ENCODE data around the gene TMEM30A. TPM values are rescaled to one million over a fixed set of nuclear protein-coding genes. Genes with fewer than 3 reads are reported as not detected.

Gene TMEM30A
- total RNA-seq, 1 donor from 2014 or later, result 67.2 TPM

DNA sequence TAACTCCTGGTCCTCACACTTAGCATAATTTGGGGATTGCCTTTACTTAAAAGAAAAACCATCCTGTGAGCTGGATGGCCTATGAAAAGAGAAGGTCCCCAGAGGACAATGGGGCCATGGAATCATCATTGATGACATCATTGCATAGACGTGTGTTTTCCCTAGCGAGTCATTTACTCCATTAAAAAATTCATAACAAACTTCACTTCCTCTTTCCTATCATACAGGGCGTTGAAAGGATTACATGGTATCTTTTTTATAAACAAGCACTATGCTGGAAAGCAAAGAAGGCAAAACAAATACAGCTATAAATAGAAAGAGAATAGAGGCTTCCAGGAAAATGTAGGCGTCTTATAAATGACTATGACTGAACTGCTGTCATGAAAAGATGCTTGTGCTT is 67.4 kb downstream of the TMEM30A start:
- H3K36me3 Mint-ChIP-seq (ENCODE audit: low read depth), result no peaks in the 10 kb centered on the region
- peak overlapping the region; percentile 32 for H3K27ac Mint-ChIP-seq
- H3K9me3 Mint-ChIP-seq, result no peaks in the 10 kb centered on the region
- H3K27me3 Mint-ChIP-seq (ENCODE audit: insufficient read depth), result peaks cover 10% of the 10 kb centered on the region
- intact Hi-C loops (cut with micrococcal nuclease), result loop anchor here (1.0 kb wide), 2 partner anchors 26 to 67 kb away; partner anchors contain the start of genes COX7A2 and TMEM30A
- H3K4me3 Mint-ChIP-seq, result peak overlapping the region; percentile 31
- DNase-seq (ENCODE audit: low spot score), result no peak
- peaks cover 18% of the 10 kb centered on the region for H3K4me1 Mint-ChIP-seq (ENCODE audit: low read depth)

- H3K27me3 Mint-ChIP-seq (ENCODE audit: insufficient read depth), result peaks cover 15% of the 10 kb centered on the region
- H3K36me3 Mint-ChIP-seq (ENCODE audit: low read depth), result no peaks in the 10 kb centered on the region
- no peak overlapping the region for H3K27ac Mint-ChIP-seq
- intact Hi-C loops (cut with micrococcal nuclease), result no loop called here
- DNase-seq (ENCODE audit: low spot score), result no peak
- H3K4me3 Mint-ChIP-seq, result no peak overlapping the region
- H3K4me1 Mint-ChIP-seq (ENCODE audit: low read depth), result peaks cover 23% of the 10 kb centered on the region
- H3K9me3 Mint-ChIP-seq, result no peaks in the 10 kb centered on the region
These were observed 69.3 kb downstream of the TMEM30A start for GRCh38 chr6:75215291-75215690.

GRCh38 chr6:75213732-75214131 is 70.9 kb downstream of the TMEM30A start:
- H3K4me1 Mint-ChIP-seq (ENCODE audit: low read depth), result peaks cover 28% of the 10 kb centered on the region
- no peak for DNase-seq (ENCODE audit: low spot score)
- intact Hi-C loops (cut with micrococcal nuclease), result loop anchor here (5.0 kb wide), 1 partner anchor 1536 kb away; no protein-coding TSS in a partner anchor
- no peak overlapping the region for H3K4me3 Mint-ChIP-seq
- H3K27ac Mint-ChIP-seq, result no peak overlapping the region
- H3K9me3 Mint-ChIP-seq, result no peaks in the 10 kb centered on the region
- no peaks in the 10 kb centered on the region for H3K36me3 Mint-ChIP-seq (ENCODE audit: low read depth)
- peaks cover 20% of the 10 kb centered on the region for H3K27me3 Mint-ChIP-seq (ENCODE audit: insufficient read depth)

- H3K4me3 Mint-ChIP-seq, result no peak overlapping the region
- H3K27me3 Mint-ChIP-seq (ENCODE audit: insufficient read depth), result peaks cover 26% of the 10 kb centered on the region
- H3K27ac Mint-ChIP-seq, result no peak overlapping the region
- no peaks in the 10 kb centered on the region for H3K36me3 Mint-ChIP-seq (ENCODE audit: low read depth)
- intact Hi-C loops (cut with micrococcal nuclease), result loop anchor here (5.0 kb wide), 1 partner anchor 1536 kb away; no protein-coding TSS in a partner anchor
- H3K4me1 Mint-ChIP-seq (ENCODE audit: low read depth), result peaks cover 32% of the 10 kb centered on the region
- H3K9me3 Mint-ChIP-seq, result no peaks in the 10 kb centered on the region
- no peak for DNase-seq (ENCODE audit: low spot score)
These were observed 71.5 kb downstream of the TMEM30A start for GRCh38 chr6:75213112-75213511.

DNA sequence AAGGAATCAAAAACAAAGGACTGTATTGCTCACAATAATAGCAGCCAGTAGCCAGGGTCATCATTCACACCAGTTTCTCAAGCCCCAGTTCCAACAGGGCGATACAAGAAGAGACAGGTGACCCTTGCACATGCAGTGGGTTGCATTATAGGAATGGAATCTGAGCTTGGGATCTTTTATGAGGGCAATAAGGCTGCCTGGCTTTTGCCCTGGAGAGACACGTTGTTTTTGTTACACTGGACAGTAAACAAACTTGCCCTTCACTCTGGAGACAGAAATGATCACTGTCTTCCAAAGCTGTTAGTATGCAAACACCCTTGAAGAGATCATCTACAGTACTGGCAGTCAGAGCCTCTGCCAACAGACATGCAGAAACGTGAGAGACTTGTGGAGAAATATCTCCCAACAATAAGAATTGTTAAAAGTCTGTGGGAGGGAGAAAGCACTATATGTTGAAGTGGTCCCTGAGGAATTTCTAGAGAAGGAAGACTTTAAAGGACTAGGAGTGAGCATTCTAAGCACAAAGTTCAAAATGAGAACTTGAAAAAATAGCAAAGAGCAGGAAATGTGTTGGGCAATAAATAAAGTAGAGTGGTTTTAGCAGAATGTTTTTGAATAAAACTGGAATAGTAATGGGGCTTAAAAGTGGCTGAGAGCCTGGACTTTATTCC is 72.5 kb downstream of the TMEM30A start:
- DNase-seq (ENCODE audit: low spot score), result no peak
- Mint-ChIP-seq H3K36me3 (ENCODE audit: low read depth) (peaks cover 2% of the 10 kb centered on the region), H3K27me3 (ENCODE audit: insufficient read depth) (peaks cover 36% of the 10 kb centered on the region), H3K4me3 (no peak overlapping the region), H3K27ac (no peak overlapping the region), H3K9me3 (no peaks in the 10 kb centered on the region), H3K4me1 (ENCODE audit: low read depth) (peaks cover 32% of the 10 kb centered on the region)
- intact Hi-C loops (cut with micrococcal nuclease), result loop anchor here (1.0 to 5.0 kb wide), 5 partner anchors 314 to 1535 kb away; no protein-coding TSS in a partner anchor

- no peak overlapping the region for H3K27ac Mint-ChIP-seq
- H3K9me3 Mint-ChIP-seq, result no peaks in the 10 kb centered on the region
- DNase-seq (ENCODE audit: low spot score), result no peak
- intact Hi-C loops (cut with micrococcal nuclease), result loop anchor here (1.0 to 5.0 kb wide), 5 partner anchors 315 to 1534 kb away; no protein-coding TSS in a partner anchor
- peaks cover 45% of the 10 kb centered on the region for H3K27me3 Mint-ChIP-seq (ENCODE audit: insufficient read depth)
- H3K4me3 Mint-ChIP-seq, result no peak overlapping the region
- peaks cover 2% of the 10 kb centered on the region for H3K36me3 Mint-ChIP-seq (ENCODE audit: low read depth)
- peaks cover 40% of the 10 kb centered on the region for H3K4me1 Mint-ChIP-seq (ENCODE audit: low read depth)
These were observed 73.5 kb downstream of the TMEM30A start for GRCh38 chr6:75210885-75211739.

- intact Hi-C loops (cut with micrococcal nuclease), result loop anchor here (1.0 to 10.0 kb wide), 3 partner anchors 454 to 1239 kb away; no protein-coding TSS in a partner anchor
- peaks cover 61% of the 10 kb centered on the region for H3K27me3 Mint-ChIP-seq (ENCODE audit: insufficient read depth)
- peaks cover 2% of the 10 kb centered on the region for H3K36me3 Mint-ChIP-seq (ENCODE audit: low read depth)
- H3K9me3 Mint-ChIP-seq, result no peaks in the 10 kb centered on the region
- H3K4me3 Mint-ChIP-seq, result no peak overlapping the region
- peaks cover 55% of the 10 kb centered on the region for H3K4me1 Mint-ChIP-seq (ENCODE audit: low read depth)
- H3K27ac Mint-ChIP-seq, result no peak overlapping the region
- DNase-seq (ENCODE audit: low spot score), result no peak
These were observed 75.3 kb downstream of the TMEM30A start for GRCh38 chr6:75209184-75209723.

DNA sequence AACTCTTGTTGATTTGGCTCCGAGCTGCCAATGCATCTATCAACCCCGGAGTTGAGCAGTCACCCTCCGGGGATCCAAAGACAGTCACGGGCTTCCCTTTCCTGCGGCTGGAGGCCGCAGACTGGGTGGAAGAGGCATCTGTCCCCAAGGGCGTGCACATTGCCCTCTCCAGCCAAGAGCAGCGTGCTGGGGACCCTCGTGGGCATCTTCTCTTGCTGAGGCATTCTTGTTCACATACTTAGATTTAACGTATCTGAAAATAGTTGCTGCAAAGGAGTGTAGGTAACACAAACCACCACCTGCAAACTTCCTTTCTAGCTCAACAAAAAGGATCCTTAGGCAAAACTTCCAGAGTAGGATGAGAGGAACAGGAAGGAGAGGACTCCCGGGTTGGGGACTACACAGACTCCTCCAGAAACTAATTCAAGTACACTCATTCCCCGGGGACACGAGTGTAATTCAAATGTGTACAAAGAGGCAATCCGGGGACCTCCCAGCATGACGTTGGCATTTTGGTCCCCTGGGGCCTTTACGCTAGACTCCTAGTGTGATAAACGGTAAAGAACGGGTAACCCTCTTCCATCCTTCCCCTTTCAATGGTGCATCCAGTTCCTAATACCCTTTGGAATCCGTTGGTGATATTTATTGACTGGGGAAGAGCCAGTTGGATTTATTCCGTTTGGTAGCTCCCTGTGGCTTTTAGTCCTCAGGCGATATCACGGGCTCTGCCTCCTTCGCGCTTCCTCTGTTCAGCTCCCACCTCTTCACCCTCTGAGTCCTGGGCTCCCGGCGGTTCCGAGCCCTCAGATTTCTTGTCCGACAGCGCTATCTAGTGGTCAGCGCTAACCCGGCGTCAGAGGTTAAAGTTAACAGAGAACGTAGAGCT is 76.1 kb downstream of the TMEM30A start:
- Mint-ChIP-seq H3K36me3 (ENCODE audit: low read depth) (peaks cover 5% of the 10 kb centered on the region), H3K27ac (peak overlapping the region; percentile 29), H3K4me3 (peak overlapping the region; percentile 66), H3K27me3 (ENCODE audit: insufficient read depth) (peaks cover 68% of the 10 kb centered on the region), H3K4me1 (ENCODE audit: low read depth) (peaks cover 59% of the 10 kb centered on the region), H3K9me3 (no peaks in the 10 kb centered on the region)
- intact Hi-C loops (cut with micrococcal nuclease), result loop anchor here (1.0 to 10.0 kb wide), 3 partner anchors 454 to 1238 kb away; no protein-coding TSS in a partner anchor
- DNase-seq (ENCODE audit: low spot score), result peak; percentile 71

- Mint-ChIP-seq H3K9me3 (no peaks in the 10 kb centered on the region), H3K27ac (peak overlapping the region; percentile 52), H3K4me3 (peak overlapping the region; percentile 69), H3K27me3 (ENCODE audit: insufficient read depth) (peaks cover 76% of the 10 kb centered on the region), H3K36me3 (ENCODE audit: low read depth) (peaks cover 6% of the 10 kb centered on the region), H3K4me1 (ENCODE audit: low read depth) (peaks cover 69% of the 10 kb centered on the region)
- intact Hi-C loops (cut with micrococcal nuclease), result loop anchor here (2.0 to 10.0 kb wide), 3 partner anchors 122 to 842 kb away; no protein-coding TSS in a partner anchor
- DNase-seq (ENCODE audit: low spot score), result no peak
These were observed 77.8 kb downstream of the TMEM30A start for GRCh38 chr6:75206576-75207342.

DNA sequence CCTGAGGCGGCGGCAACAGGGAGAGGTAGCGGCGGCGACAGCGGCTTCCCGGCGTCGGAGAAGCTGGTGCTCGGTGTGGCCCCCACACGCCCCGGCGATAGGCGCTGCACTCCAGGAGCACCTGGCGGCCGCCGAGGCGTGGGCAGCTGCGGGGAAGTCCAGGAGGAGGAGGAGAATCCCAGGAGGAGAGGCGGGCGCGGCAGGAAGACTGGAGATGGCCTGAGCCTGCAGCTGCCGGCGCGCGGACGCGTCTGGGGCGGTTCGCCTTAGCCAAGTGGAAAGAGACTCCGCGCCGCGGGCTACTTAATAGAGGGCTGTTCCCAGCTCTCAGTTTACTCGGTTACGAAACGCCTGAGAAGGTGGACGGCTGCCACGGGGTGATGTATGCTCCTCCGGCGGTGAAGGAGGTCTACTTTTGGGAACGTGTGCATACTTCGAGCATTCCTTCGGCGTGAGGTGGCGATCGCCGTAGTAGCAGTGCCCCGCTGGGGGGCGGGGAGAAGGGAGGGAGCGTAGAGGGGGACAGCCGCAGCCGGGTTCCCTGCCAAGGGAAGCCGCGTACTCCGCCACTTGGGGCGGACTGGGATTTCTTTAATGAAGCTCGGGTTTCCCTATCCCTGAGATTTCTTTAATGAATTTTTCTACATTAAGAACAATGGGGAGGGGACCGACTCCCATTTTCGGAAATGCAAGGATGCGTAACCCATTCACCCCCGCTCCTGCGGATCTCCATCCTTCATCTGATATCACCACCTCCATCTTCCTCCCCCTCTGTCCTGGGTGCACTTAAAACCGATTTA is 78.6 kb downstream of the TMEM30A start, which contains the start of gene COL12A1:
TSS of gene COL12A1 (minus strand) at position 278 of the 800 bp plus-strand sequence. CDS start 3,261 bp downstream, outside the sequence.
- intact Hi-C loops (cut with micrococcal nuclease), result loop anchor here (2.0 to 10.0 kb wide), 3 partner anchors 121 to 841 kb away; no protein-coding TSS in a partner anchor
- no peak for DNase-seq (ENCODE audit: low spot score)
- Mint-ChIP-seq H3K36me3 (ENCODE audit: low read depth) (peaks cover 6% of the 10 kb centered on the region), H3K27ac (peak within 1 kb of the TSS; percentile 52), H3K4me3 (peak within 1 kb of the TSS; percentile 69), H3K9me3 (no peaks in the 10 kb centered on the region), H3K4me1 (ENCODE audit: low read depth) (peaks cover 64% of the 10 kb centered on the region), H3K27me3 (ENCODE audit: insufficient read depth) (peaks cover 79% of the 10 kb centered on the region)

Data from activated T-helper 1 cell treated with anti-CD3 and anti-CD28 coated beads, Interleukin-12 subunit alpha, Interleukin-12 subunit beta, Interleukin-2, Interleukin-4 antibody, amounts not matched to agents 30 ng/mL and 10 ng/mL and 1 ng/mL, durations not matched to agents 14 hours and 24 hours and 36 hours (primary cell).